HG03457 (cell line): ENCODE measurements around the gene ASB8.
"Not testable (repeated sequence)": the region's sequence is repeated elsewhere in the genome, so short reads cannot be mapped to it uniquely, and the experiment has no call there.

Source experiments
- ATAC-seq: cut with Tn5 transposase; IDR thresholded peaks from one replicate; pipeline ENCODE4 v1.9.1; 2021; ENCODE audit warnings: moderate number of reproducible peaks; ENCODE audit not compliant: unreplicated experiment

ASB8 gene

DNA sequence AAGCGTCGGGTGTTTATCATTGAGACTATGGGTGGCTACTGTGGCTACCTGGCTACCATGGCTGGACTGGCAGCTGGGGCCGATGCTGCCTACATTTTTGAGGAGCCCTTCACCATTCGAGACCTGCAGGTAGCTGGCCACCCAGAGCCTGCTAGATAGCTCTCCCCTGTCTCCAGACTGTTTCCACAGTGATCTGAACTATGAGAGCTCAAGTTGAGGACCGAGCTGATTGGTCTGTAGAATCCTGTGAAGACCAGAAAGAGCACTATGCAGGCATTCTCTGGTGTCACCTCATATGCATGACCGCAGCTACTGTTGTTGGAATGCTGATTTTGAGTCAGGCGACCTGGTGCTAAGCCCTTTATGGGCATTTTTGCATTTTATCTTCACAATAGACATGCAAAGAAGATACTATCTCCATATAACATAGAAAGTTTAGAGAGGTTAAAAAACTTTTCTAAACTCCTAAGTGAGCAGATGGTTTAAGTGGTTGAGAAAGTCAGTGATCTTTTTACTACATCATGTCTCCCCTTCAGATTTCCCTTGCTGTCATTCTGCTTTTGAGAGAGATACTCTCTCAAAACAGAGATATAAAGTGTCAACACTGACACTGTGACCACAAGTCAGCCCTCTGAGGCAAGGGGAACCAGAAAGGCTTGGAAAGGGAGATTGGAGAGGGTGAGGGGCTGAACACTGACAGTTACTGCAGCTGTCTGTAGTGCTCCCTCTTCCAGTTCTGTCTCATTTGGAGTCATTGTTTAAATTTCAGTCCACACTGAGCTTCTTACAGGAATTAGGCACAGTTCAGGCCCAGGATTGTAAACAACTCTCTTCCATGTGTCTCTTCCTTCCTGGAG is 14.3 kb downstream of the ASB8 start:
- no peak for ATAC-seq

DNA sequence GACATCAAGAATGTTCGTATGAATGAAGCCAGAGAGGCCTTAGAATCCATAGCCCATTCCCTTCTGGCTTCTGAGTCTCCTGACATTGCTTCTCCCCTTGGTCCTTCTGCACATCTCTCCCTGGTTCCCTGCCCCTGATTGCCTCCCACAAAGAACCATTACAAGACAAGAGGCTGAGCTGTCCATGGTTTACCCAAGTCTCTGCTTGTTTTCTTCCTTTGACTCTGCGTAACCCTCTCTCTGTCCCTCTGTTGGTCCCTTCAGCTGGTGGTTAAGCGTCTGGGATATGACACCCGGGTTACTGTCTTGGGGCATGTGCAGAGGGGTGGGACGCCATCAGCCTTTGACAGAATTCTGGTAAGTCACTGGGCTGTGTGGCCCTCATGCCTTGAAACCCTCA is 22.3 kb downstream of the ASB8 start:
- ATAC-seq, result no peak

DNA sequence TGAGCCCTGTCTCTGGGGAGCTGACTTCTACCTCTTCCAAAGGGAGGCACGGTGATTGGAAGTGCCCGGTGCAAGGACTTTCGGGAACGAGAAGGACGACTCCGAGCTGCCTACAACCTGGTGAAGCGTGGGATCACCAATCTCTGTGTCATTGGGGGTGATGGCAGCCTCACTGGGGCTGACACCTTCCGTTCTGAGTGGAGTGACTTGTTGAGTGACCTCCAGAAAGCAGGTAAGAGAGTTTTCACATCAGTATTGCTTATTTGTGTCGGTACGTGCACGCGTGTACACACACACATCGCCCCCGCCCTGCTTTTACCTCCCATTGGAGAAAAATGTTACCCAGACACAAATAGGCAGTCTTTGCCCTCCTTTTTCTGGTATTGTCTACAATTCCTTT is 24.5 kb downstream of the ASB8 start:
- no peak for ATAC-seq

DNA sequence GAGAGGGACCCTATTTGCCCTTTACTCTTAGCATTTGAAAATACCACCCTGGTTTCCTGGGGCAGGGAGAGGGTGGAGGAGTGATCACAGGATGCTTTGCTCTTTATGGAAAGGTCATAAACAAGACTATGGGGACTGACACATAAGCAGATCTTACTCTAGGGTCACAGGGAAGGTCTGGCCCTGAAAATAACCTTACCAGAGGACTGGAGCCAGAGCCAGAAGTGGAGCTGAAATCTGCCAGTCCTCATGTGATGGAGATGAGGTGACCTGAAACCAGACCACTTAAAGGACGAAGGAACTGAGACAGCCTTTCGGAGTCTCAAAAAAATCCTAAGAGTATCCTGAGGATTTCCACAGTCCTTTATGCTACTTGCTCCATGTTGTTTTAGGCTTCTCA is 25.8 kb downstream of the ASB8 start:
- no peak for ATAC-seq

DNA sequence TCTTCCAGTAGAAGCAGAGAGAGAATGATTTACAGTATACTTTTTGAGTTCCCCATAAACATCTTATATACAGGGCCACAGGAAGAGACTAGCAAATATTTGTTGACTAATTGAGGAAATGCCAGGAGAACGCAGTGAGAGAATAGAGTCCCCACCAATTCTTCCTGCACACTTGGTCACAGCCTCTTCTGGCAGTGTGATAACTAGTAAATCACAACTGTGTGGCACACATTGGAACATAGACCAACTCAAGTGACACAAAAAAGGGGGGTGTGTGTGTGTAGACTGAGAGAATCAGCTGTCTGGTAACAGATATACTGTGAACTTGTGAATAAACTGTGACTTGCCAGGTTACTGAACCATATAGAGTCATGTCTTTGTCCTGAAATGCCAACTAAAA is 27.9 kb downstream of the ASB8 start:
- no peak for ATAC-seq

DNA sequence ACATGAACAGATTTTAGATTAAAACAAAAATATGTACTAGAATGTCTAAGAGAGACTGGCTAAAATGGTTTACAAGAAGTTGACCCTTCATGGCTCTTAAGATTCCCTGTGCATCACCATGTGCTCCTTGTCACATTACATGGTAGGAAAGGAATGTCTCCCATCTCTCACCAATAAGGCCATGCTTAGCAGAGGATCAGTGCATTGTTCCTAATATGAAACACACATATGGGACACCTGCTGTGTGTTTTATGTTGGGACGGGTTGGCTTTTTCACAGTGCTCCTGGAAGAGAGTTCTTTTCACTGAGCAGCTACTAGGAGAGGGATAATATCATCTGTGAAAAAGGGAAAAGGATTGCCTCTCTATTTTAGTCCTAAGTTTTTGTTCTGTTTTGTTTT is 28.5 kb downstream of the ASB8 start:
- no peak for ATAC-seq

DNA sequence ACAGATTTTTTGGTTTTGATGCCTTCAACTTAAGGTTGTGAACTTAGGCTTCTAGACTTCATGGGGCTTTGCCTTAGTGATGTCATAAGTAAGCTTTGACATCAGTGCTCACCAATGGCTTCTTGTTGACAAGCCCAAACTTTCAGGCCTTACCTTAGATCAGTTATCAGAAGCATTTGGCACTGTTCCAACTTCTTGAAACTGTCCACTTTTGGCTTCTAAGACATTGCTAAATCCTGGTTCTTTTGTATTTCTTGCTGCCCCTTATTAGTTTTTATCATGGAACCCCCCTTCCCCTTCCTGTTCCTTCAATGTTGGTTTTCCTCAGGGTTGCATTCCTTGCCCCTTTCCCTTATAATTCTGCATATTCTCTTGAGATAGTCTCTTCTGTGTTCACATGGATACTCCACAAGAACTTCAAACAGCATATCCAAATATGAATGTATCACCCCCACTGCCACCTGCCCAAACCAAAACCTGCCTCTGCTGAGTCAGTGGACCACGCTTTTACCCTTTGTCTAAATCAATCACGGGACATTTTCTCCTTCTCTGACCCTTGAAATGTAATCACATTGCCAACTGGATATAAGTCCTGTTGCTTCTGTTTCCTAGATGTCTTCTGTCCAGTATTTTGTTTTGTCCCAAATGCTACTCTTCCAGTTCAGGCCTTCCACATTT is 30.2 kb downstream of the ASB8 start:
- no peak for ATAC-seq

DNA sequence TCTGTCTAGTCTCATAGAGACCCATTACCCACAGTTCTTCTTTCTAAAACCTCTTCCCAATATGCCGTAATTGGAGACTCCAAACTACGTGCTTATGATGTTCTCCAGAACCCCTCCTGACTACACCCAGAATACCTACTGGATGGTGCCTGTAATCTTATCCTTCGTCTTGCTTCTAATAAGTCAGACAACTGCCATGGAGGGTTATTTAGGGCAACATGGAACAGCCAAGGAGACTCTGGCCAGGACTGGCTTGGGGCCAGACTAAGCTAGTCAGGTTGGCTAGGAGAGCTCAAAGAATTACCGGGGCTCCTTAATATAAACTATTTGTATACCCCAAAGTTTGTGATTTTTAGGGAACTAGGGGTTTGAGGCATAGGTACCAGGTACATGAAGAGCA is 31.3 kb downstream of the ASB8 start:
- ATAC-seq, result no peak

DNA sequence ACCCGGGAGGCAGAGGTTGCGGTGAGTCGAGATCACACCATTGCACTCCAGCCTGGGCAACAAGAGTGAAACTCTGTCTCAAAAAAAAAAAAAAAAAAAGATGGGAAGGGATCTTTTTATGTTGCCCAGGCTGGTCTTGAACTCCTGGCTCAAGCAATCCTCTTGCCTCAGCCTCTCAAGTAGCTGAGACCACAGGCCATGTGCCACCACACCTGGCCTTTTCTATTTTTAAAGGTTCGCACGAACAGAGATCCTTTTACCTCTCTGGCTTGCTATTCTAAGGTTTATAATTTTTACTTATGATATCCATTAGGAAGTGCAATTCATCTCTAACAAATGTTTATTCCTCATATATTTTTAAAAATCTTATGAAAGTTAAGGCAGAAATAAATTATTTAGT is 31.8 kb downstream of the ASB8 start:
- not testable (repeated sequence) for ATAC-seq

DNA sequence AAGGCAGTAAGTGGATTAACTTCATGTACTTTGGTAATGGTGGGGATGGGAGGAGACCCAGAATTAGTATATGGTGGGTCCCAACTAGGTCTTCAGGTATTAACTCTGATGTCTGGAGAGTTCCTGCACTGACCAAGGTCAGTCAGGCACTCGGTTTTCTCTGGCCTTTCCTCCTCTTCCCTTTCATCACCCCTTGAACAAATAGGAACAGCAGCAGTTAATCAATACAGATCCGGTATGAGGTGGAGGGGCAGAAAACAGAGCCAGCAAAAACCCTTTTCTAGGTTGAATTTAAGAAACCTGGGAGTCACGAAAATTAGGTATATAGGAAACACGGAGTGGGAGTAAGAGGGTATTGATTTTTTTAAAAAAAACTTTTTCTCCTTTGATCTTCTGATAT is 34.1 kb downstream of the ASB8 start:
- ATAC-seq, result no peak

DNA sequence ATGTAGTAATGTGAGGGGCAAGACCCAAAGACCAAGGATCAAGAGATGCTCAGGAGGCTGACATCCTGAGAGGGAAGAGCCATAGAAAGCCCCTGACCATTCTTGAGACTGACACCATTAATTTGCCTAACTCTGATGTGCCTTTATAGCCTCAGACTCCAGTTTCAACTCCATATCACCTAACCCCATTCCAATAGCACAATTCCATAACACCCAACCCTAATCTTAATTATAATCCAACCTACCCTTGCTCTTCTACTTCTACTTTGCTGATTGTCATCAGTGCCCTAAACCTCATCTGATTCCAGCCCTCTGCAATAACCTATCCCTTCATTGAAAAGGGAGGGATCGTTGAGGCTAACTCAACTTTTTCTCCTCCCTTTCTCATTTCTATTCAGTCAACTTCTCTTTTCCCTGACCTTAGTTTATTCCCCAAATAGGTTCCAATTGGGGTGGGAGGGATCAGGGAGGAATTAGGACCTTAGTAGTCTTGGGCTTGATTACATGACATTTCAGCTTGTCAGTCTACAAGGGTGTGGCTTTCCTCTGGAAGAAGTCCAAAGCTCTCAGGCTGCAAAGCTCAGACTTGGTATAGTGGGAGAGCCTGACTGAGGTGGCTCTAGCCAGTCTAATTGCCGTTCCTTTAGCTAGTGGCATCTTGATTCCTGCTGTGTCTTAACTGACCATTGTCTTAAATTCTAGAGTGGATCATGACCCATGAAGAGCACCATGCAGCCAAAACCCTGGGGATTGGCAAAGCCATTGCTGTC is 35.1 kb downstream of the ASB8 start:
- no peak for ATAC-seq

DNA sequence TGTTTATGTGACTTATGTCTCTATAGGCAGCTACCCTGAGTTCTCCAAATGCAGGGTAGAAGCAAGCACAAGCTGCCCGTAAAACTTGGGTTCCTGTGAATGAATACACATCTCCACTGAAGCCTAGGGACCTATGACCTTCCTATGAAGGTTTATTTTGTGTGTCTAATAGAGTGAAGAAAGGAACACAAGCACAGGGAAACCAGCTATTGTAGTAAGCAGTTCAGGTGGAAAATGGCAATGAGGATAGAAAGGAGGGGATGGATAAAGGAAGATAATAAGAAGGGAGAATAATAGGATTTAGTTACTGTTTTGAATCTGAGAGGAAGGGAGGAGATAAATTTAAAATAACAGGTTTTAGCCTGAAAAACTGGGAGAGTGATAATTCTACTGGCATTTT is 35.8 kb downstream of the ASB8 start:
- ATAC-seq, result no peak

DNA sequence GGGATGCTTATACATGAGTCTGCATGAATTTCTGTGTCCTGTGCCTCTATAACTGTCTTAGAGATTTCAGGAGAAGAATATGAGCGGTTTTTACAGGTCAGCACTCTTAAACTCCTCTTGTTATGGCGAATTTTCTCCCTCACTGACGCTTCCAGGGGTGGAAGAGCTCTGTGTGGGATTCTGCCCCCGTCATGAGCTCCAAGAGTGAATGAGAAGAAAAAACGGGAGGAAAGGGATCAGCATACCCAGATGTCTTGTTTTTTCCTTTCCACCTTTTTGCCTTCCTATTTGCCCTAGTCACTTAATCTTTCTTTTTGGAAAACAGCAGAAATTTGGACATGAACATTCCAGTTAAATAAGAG is 37.5 kb downstream of the ASB8 start:
- ATAC-seq, result no peak

DNA sequence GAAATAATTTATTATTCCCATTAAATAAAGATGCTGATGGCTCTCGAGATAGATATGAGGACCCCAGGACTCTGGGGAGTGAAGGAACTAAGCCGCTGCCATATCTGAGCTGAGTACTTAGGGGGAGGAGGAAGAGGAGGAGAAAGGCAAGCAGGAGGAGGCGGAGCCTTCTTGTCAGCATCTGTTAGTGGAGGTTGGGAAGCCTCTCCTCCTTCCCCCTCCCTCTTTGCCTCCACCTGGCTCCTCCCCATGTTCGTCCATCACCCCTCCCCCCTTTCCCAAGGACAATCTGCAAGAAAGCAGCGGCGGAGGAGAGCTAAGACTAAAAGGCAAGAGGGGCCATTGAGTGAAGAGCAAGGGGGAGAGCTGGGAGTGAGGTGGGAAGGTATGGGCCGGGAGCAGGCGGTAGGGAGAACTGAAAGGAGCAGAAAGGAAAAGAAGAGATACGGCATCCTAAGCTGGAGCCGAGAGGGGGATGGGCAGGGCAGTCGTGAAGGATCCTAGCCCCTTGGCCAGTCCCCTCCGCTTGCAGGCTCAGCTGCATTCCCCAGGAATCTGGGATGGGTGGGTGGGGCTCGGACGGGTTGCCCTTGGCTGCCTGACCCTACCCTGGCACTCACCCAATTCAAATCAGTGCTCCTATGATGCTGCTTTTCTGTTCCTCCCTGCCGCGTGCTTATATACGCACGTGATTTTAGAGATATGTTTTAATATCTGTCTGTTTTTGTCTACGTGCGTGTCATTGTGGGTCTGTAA is 38.1 kb downstream of the ASB8 start, which contains the start of gene PFKM:
PFKM (plus strand) TSS at position 287 of the 756 bp plus-strand sequence. CDS start 3,411 bp downstream, outside the sequence.
- peak; percentile 97 for ATAC-seq

DNA sequence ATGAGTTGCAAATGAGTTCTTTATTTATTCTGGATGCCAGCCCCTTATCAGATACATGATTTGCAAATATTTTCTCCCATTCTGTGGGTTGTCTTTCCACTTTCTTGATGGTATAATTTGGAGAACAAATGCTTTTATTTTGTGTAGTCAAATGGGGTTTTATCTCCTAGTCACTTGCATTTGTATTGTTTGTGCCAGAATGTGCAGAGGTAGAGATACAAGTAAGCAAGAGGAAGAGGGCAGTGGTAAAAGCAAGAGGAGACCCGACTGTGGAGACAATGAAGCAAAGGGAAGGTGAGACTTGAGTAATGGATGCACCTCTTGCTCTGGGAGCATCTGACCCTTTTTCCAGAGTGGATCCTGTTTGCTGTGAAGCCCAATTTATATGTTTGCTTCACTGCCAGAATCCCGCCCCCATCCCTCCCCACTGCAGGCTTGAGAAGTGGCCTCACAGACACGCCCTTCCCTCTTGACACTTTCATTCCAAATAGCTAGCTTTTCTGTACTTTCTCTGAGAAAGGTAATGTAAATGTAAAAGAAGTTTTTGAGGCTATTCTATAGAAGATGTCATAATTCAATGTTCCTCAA is 38.9 kb downstream of the ASB8 start:
- no peak for ATAC-seq

DNA sequence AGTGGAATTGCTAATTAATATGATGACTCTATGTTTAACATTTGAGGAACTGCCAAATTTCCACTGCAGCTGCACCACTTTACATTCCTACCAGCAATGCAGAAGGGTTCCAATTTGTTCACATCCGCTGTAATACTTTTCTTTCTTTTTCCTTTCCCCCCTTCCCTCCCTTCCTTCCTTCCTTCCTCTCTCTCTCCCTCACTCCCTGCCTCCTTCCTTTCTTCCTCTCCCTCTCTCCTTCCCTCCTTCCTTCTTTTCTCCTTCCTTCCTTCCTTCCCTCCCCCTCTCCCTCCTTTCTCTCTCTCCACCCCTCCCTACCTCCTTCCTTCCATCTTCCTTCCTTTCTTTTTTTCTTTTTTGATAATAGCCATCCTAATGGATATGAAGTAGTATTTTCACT is 41.4 kb downstream of the ASB8 start:
- ATAC-seq, result no peak

DNA sequence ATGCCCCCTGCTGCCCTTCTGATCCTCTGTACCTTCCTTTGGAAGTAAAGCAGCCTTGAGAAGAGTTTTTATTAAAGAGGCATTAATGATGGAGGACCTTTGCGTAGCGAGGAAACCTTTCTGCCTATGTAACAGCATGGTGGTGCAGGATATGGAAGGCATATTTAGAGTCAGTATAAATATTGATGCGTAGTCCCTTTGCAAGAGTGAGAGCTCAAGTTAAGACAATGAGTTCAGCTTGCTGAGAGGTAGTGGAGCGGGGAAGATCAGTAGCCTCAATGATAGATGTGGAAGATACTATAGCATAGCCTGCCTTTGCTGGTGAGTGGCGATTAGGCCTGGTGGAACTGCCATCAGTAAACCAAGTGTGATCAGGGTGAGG is 46.0 kb downstream of the ASB8 start:
- ATAC-seq, result not testable (repeated sequence)

DNA sequence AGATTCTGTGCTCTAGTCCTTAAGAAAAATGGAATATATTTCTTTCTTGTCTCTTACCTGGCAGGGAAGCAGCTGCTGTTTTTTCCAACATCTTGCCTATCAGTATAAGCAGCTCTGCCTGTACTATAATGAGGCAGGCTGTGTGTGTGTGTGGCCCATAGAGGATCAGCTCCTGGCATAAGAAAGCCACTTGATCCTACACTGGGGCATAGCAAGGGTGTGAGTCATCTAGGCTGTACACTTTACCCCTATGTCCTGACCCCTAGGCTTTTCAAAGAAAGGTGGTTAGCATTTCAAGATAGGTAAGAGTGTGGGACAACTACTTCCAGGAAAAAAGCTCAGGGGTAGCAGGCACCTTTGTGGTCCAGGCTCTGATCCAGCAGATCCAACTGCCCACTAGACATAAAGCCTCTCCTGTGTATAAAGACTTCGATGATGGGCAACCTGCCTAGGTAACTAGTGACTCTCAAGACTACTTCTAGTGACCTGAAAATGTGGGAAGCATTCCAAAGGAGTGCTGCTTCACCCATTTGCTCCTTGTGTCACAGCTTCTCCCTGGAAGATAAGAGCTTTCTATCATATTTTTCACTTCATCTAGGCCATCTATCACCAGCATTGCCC is 46.5 kb downstream of the ASB8 start:
- ATAC-seq, result no peak

DNA sequence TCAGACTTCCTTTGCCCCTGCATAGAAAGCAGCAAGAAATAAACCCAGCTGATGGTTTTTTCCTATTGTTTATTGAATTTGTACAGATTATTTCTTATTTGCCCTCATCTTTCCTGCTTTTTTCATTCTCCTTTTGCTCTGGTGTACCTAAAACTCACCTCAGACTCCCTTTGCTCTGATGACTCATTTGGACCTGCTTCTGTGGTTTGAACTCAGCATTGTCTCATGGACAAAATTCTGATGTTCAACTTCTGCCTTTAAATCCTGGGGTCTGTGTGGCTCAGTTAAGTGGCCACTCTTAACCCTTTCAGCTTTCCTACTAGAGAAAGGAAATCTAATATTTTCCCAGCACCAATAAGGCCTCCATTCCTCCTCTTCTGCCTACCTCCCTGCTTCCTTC is 47.9 kb downstream of the ASB8 start:
- no peak for ATAC-seq
